GM21515 (cell line): ENCODE data around the gene NDUFC1.
"Not testable (repeated sequence)": the region's sequence is repeated elsewhere in the genome, so short reads cannot be mapped to it uniquely, and the experiment has no call there.

ENCODE experiments used
- ATAC-seq: cut with Tn5 transposase; IDR thresholded peaks from one replicate; pipeline ENCODE4 v1.9.1; 2021; ENCODE audit not compliant: unreplicated experiment

Gene NDUFC1

GRCh38 chr4:139301821-139302611 is at the start of gene NDUFC1:
Gene NDUFC1, minus strand, starts transcription at chr4:139302477. Its CDS starts 6,679 bp downstream, at chr4:139295798.
- peak; percentile 42 for ATAC-seq

GRCh38 chr4:139337612-139338011 is 35.3 kb upstream of the NDUFC1 start:
- no peak for ATAC-seq

- ATAC-seq, result no peak
Measured at GRCh38 chr4:139333046-139333445, 30.8 kb upstream of the NDUFC1 start.

GRCh38 chr4:139331185-139331584 is 28.9 kb upstream of the NDUFC1 start:
- ATAC-seq, result no peak

GRCh38 chr4:139330283-139330682 is 28.0 kb upstream of the NDUFC1 start:
- ATAC-seq, result no peak

GRCh38 chr4:139329665-139330200 is 27.5 kb upstream of the NDUFC1 start:
- no peak for ATAC-seq

GRCh38 chr4:139324620-139325019 is 22.3 kb upstream of the NDUFC1 start:
- ATAC-seq, result no peak

- not testable (repeated sequence) for ATAC-seq
Measured at GRCh38 chr4:139322541-139322940, 20.3 kb upstream of the NDUFC1 start.

- not testable (repeated sequence) for ATAC-seq
Measured at GRCh38 chr4:139322070-139322469, 19.8 kb upstream of the NDUFC1 start.

- ATAC-seq, result no peak
Measured at GRCh38 chr4:139319571-139319970, 17.3 kb upstream of the NDUFC1 start.

- no peak for ATAC-seq
Measured at GRCh38 chr4:139317635-139318034, 15.4 kb upstream of the NDUFC1 start.

GRCh38 chr4:139316733-139317132 is 14.5 kb upstream of the NDUFC1 start:
- ATAC-seq, result no peak

- ATAC-seq, result peak; percentile 61
Measured at GRCh38 chr4:139315221-139315675, 13.0 kb upstream of the NDUFC1 start.

- ATAC-seq, result no peak
Measured at GRCh38 chr4:139314047-139314800, 11.9 kb upstream of the NDUFC1 start.

- not testable (repeated sequence) for ATAC-seq
Measured at GRCh38 chr4:139313414-139313813, 11.1 kb upstream of the NDUFC1 start.

- no peak for ATAC-seq
Measured at GRCh38 chr4:139312552-139313332, 10.5 kb upstream of the NDUFC1 start.

- ATAC-seq, result no peak
Measured at GRCh38 chr4:139311909-139312308, 9.6 kb upstream of the NDUFC1 start.

- no peak for ATAC-seq
Measured at GRCh38 chr4:139304920-139305319, 2.6 kb upstream of the NDUFC1 start.

GRCh38 chr4:139301113-139301820 is 1.0 kb downstream of the NDUFC1 start, which contains the start of gene NAA15:
Gene NAA15, plus strand, starts transcription at chr4:139301505. Its CDS starts 273 bp downstream, at chr4:139301778.
- ATAC-seq, result peak; percentile 83

- ATAC-seq, result peak; percentile 4
Measured at GRCh38 chr4:139300431-139301112, 1.7 kb downstream of the NDUFC1 start.
